T follicular helper cell (primary cell): ENCODE data around the gene MAP3K2.

ENCODE experiments used
- DNase-seq: peaks from one replicate; pipeline ENCODE4 v3.0.0-alpha.2; 2020; ENCODE audit warnings: low read depth

MAP3K2 gene

GRCh38 chr2:127288274-127288673 lies 99.5 kb downstream of the MAP3K2 start:
- DNase-seq: no peak

- DNase-seq: no peak
Measured at GRCh38 chr2:127283275-127283674, 104.5 kb downstream of the MAP3K2 start.

DNA sequence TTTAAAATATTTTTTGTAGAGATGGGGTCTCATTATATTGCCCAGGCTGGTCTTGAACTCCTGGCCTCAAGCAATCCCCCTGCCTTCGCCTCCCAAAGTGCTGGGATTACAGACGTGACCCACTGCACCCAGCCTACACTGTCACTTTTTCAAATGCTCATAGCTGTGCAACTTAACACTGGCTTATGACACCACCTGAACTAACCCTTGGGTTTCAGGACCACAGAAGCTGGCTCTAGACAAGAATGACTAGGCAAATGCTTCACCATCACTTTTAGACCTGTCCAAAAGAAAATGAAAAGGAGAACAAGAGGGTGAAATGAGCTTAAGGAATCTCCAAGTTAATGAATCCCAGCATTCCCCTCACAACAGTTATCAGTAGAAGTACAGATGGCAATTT lies 107.1 kb downstream of the MAP3K2 start:
- no peak for DNase-seq

- no peak for DNase-seq
Measured at GRCh38 chr2:127279781-127280180, 108.0 kb downstream of the MAP3K2 start.

- no peak for DNase-seq
Measured at GRCh38 chr2:127278959-127279358, 108.8 kb downstream of the MAP3K2 start.

DNA sequence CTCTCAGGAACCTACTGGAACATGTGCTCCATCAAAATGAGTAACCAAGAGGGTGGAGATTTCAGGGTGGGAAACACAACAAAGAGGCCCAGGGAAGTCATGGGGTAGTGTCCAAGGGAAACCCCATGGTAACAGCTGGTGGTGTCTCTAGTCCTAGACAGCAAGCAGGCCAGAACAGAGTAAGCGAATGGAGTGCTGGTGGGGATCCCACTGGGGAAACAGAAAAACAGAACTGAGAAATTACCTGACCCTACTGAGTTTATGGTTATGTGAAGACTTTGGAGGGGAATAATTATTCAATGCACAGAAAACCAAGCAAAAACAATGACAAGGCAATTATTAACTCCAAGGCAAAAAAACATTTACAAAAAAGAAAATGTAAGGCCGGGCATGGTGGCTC lies 110.7 kb downstream of the MAP3K2 start:
- no peak for DNase-seq

- DNase-seq: no peak
Measured at GRCh38 chr2:127275789-127276188, 112.0 kb downstream of the MAP3K2 start.

DNA sequence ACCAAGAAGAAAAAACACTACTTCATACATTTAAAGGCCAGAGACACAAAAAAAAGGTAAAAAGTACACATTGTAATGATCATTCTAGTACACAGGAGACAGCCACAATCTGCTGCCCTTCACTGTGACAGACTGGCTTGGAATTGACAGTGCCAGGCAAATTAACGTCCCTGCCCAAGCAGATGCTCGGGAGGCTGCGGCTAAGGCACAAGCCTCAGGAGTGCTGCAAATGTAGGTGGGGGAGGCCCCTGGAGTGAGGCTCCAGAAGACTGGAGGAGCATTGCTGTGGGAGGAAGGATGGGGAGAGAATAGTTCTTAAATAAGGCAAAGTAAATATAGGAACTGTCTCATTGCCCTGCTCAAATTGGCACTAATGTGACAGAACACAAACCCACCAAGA lies 112.4 kb downstream of the MAP3K2 start:
- no peak for DNase-seq

DNA sequence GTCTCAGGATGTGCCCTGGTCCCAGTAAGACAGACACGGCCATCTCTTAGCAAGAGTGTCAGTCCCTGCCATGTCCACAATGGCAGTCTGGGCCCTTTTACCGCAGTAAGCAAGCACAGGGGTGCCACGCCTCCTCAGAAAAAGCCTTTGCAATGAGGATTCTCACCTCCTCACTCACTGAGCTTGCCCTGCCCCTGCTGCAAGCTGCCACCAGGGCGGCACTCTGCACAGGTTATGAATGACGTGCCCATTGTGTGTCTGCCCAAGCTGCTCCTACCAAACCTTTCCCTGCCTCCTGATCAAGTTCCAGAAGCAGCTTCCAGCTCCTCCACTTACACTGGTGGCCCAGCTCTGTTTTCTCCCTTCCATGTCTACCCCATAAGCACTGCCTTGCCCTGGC lies 117.1 kb downstream of the MAP3K2 start:
- DNase-seq: no peak

DNA sequence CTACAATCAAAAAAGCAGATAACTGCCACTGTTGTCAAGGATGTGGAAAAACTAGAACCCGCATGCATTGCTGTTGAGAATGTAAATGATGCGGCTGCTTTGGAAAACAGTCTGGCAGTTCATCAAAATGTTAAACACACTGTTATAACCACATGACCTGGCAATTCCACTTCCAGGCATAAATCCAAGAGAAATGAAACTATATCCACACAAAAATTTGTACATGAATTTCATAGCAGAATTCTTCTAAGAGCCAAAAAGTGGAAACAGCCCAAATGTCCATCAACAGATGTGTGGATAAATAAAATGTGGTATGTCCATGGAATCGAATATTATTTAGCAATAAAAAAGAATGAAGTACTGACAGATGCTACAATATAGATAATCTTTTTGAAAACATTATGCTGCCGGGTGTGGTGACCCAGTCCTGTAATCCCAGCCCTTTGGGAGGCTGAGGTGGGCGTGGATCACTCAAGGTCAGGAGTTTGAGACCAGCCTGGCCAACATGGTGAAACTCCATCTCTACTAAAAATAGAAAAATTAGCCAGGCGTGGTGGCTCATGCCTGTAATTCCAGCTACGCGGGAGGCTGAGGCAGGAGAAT lies 125.9 kb downstream of the MAP3K2 start:
- DNase-seq: no peak

- DNase-seq: no peak
Measured at GRCh38 chr2:127259355-127259754, 128.4 kb downstream of the MAP3K2 start.

GRCh38 chr2:127256866-127257265 lies 130.9 kb downstream of the MAP3K2 start:
- DNase-seq: no peak

DNA sequence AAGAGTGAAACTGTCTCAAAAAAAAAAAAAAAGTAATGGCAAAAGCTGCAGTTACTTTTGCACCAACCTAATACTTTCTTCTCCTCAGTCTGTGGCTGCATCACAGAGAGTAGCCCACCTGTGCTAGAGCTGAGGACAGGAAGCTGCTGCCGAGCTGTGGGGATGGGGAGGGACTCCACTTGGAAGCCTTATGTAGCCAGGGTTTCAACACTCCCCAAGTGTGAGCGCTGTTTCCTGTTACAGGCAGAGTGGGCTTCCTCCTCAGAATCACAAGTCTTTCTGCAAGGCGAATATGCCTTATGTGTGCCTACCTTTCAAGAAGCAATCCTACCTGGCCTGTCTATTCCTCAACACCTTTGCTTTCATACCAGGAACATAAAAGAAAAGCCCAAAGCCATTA lies 131.4 kb downstream of the MAP3K2 start:
- DNase-seq: no peak

GRCh38 chr2:127255721-127256120 lies 132.1 kb downstream of the MAP3K2 start:
- no peak for DNase-seq

DNA sequence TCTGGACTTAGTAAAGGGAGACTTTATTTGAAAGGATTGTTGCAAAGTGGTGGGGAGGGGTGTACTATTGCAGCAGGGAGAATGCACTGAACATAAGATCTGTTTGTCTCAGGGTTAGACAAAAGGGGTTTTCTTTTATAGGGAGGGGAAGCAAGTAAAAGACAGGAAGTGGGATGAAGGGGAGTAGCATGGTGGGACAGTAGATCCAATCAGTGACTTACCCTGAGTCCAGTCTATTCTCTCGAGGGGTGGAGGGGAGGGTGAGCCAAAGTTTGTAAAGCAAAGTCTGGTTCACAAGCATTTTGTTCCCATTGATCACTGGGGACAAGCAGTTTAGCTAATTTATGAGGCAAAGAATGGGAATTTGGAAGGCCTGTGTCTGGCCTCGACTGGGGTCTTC lies 132.6 kb downstream of the MAP3K2 start:
- DNase-seq: no peak

GRCh38 chr2:127254386-127254981 lies 133.3 kb downstream of the MAP3K2 start:
- no peak for DNase-seq
